ENCODE results near the gene SLC25A42. TPM values are rescaled to one million over a fixed set of nuclear protein-coding genes. Genes with fewer than 3 reads are reported as not detected.

The SLC25A42 gene
- total and polyA plus RNA-seq, 2 of the 13 experiments (the other 11 are each of a cell fraction or from before 2014, with no cell fraction given), result 12.8 to 18.3 TPM

DNA sequence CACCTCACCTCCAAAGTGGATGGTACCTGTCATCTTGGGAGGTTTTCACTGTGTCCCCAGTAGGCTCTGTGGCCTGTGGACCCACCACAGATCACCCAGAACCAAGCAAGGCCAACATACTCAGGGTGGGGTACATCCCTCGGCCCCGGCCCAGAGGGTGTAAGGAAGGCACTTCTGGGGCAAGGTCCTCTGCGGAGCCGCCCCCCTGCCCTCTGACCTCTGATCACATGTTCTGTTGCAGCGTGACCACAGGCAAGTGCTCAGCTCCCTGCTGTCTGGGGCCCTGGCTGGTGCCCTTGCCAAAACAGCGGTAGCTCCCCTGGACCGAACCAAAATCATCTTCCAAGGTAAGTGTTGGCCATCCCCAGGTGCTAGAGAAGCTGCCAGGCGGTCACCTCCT, 37.7 kb downstream of the SLC25A42 start (continued):
- TF ChIP-seq, protein P1, sequence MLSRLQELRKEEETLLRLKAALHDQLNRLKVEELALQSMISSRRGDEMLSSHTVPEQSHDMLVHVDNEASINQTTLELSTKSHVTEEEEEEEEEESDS (CRISPR knock-in tag; IDR thresholded peaks at IDR 0.05; ENCODE audit: borderline replicate concordance), result no peak
- TF ChIP-seq ZNF777 (CRISPR knock-in tag; IDR thresholded peaks at IDR 0.05), result no peak
- TF ChIP-seq, protein P2, sequence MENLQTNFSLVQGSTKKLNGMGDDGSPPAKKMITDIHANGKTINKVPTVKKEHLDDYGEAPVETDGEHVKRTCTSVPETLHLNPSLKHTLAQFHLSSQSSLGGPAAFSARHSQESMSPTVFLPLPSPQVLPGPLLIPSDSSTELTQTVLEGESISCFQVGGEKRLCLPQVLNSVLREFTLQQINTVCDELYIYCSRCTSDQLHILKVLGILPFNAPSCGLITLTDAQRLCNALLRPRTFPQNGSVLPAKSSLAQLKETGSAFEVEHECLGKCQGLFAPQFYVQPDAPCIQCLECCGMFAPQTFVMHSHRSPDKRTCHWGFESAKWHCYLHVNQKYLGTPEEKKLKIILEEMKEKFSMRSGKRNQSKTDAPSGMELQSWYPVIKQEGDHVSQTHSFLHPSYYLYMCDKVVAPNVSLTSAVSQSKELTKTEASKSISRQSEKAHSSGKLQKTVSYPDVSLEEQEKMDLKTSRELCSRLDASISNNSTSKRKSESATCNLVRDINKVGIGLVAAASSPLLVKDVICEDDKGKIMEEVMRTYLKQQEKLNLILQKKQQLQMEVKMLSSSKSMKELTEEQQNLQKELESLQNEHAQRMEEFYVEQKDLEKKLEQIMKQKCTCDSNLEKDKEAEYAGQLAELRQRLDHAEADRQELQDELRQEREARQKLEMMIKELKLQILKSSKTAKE (CRISPR knock-in tag; IDR thresholded peaks at IDR 0.05; ENCODE audit: borderline replicate concordance), result no peak
- TF ChIP-seq, protein P3, sequence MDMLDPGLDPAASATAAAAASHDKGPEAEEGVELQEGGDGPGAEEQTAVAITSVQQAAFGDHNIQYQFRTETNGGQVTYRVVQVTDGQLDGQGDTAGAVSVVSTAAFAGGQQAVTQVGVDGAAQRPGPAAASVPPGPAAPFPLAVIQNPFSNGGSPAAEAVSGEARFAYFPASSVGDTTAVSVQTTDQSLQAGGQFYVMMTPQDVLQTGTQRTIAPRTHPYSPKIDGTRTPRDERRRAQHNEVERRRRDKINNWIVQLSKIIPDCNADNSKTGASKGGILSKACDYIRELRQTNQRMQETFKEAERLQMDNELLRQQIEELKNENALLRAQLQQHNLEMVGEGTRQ (IDR thresholded peaks at IDR 0.05; ENCODE audit: low read depth, low read length), result no peak
- TF ChIP-seq, protein P3 (CRISPR knock-in tag; IDR thresholded peaks at IDR 0.05; ENCODE audit: borderline replicate concordance), result 0 out of 2 replicates have a peak, but pooled peaks have one; percentile 14
- no peak for TF ChIP-seq CBX1 (IDR thresholded peaks at IDR 0.05; ENCODE audit: low read depth)
- TF ChIP-seq MYC (CRISPR knock-in tag; IDR thresholded peaks at IDR 0.05; ENCODE audit: borderline replicate concordance), result 0 out of 2 replicates have a peak, but pooled peaks have one; percentile 56
- TF ChIP-seq U2AF2 (IDR thresholded peaks at IDR 0.05; ENCODE audit: low read depth, low read length), result no peak
- no peak for TF ChIP-seq ZNF564 (CRISPR knock-in tag; IDR thresholded peaks at IDR 0.05)
- TF ChIP-seq, protein P4, sequence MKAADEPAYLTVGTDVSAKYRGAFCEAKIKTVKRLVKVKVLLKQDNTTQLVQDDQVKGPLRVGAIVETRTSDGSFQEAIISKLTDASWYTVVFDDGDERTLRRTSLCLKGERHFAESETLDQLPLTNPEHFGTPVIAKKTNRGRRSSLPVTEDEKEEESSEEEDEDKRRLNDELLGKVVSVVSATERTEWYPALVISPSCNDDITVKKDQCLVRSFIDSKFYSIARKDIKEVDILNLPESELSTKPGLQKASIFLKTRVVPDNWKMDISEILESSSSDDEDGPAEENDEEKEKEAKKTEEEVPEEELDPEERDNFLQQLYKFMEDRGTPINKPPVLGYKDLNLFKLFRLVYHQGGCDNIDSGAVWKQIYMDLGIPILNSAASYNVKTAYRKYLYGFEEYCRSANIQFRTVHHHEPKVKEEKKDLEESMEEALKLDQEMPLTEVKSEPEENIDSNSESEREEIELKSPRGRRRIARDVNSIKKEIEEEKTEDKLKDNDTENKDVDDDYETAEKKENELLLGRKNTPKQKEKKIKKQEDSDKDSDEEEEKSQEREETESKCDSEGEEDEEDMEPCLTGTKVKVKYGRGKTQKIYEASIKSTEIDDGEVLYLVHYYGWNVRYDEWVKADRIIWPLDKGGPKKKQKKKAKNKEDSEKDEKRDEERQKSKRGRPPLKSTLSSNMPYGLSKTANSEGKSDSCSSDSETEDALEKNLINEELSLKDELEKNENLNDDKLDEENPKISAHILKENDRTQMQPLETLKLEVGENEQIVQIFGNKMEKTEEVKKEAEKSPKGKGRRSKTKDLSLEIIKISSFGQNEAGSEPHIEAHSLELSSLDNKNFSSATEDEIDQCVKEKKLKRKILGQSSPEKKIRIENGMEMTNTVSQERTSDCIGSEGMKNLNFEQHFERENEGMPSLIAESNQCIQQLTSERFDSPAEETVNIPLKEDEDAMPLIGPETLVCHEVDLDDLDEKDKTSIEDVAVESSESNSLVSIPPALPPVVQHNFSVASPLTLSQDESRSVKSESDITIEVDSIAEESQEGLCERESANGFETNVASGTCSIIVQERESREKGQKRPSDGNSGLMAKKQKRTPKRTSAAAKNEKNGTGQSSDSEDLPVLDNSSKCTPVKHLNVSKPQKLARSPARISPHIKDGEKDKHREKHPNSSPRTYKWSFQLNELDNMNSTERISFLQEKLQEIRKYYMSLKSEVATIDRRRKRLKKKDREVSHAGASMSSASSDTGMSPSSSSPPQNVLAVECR (CRISPR knock-in tag; IDR thresholded peaks at IDR 0.05; ENCODE audit: borderline replicate concordance), result peak; percentile 20; the same call in 1 of the 2 replicates
- TF ChIP-seq, protein P5, sequence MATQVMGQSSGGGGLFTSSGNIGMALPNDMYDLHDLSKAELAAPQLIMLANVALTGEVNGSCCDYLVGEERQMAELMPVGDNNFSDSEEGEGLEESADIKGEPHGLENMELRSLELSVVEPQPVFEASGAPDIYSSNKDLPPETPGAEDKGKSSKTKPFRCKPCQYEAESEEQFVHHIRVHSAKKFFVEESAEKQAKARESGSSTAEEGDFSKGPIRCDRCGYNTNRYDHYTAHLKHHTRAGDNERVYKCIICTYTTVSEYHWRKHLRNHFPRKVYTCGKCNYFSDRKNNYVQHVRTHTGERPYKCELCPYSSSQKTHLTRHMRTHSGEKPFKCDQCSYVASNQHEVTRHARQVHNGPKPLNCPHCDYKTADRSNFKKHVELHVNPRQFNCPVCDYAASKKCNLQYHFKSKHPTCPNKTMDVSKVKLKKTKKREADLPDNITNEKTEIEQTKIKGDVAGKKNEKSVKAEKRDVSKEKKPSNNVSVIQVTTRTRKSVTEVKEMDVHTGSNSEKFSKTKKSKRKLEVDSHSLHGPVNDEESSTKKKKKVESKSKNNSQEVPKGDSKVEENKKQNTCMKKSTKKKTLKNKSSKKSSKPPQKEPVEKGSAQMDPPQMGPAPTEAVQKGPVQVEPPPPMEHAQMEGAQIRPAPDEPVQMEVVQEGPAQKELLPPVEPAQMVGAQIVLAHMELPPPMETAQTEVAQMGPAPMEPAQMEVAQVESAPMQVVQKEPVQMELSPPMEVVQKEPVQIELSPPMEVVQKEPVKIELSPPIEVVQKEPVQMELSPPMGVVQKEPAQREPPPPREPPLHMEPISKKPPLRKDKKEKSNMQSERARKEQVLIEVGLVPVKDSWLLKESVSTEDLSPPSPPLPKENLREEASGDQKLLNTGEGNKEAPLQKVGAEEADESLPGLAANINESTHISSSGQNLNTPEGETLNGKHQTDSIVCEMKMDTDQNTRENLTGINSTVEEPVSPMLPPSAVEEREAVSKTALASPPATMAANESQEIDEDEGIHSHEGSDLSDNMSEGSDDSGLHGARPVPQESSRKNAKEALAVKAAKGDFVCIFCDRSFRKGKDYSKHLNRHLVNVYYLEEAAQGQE (IDR thresholded peaks at IDR 0.05; ENCODE audit: borderline replicate concordance in 1 of 2, low read depth in 1 of 2, low read length in 2 of 2), result no peak

Measured in HepG2 (cell line).